Endothelial cell of umbilical vein (primary cell): ENCODE data around the gene JPH3. TPM values are rescaled to one million over a fixed set of nuclear protein-coding genes. Genes with fewer than 3 reads are reported as not detected.
"Not testable (repeated sequence)": the region's sequence is repeated elsewhere in the genome, so short reads cannot be mapped to it uniquely, and the experiment has no call there.

Source experiments
- BruUV-seq: library from RNA; stranded (reverse); fragments of 400-500 nt; replicated peaks from 2 replicates; lab custom pipeline; 2021; lab: Mats Ljungman, UMichigan
- CTCF ChIA-PET: fragments of 300-600, 350-600 bp; sonication (Branson Sonifier 250); formaldehyde crosslinking; loops from one replicate; lab custom pipeline; 2021; ENCODE audit warnings: antibody characterized with exemption, inconsistent platforms; lab: Charles Lee
- POLR2A ChIA-PET: fragments of 300-600, 350-600 bp; sonication (Branson Sonifier 250); formaldehyde crosslinking; loops from one replicate; lab custom pipeline; 2021; ENCODE audit warnings: antibody characterized with exemption, inconsistent platforms; lab: Charles Lee
- DNase-seq: peaks from one replicate; pipeline ENCODE4 v3.0.0-alpha.2; 2011; ENCODE audit warnings: low read depth, low spot score
- FAIRE-seq: peaks from 2 replicates; lab custom pipeline; 2011; peaks lifted over from hg19 to GRCh38; lab: Jason Lieb, UNC
- H2AFZ ChIP-seq: 2 replicates; pipeline ENCODE4 v1.6.0; 2012; ENCODE audit warnings: low read depth, low read length, control low read depth, inconsistent platforms
- H3K27ac ChIP-seq: 2 replicates; pipeline ENCODE4 v1.5.1; 2011; ENCODE audit warnings: low read depth, mild to moderate bottlenecking, control low read depth, low read length, moderate library complexity; ENCODE audit not compliant: insufficient read depth
- H3K27me3 ChIP-seq, 2 experiments: 2 replicates each; pipeline versions ENCODE4 v1.6.0 to v1.6.1; 2011; ENCODE audit warnings: low read length in 2 of 2, mixed read lengths in 1 of 2; ENCODE audit not compliant: control insufficient read depth in 2 of 2, insufficient read depth in 2 of 2
- H3K36me3 ChIP-seq, 2 experiments: 2 replicates in 1 of 2; 3 replicates in 1 of 2; pipeline ENCODE4 v1.5.1; 2011; ENCODE audit warnings: low read length in 2 of 2, mild to moderate bottlenecking in 1 of 2, moderate library complexity in 1 of 2; ENCODE audit not compliant: control insufficient read depth in 2 of 2, insufficient read depth in 2 of 2; ENCODE audit errors: extremely low read depth in 1 of 2
- H3K4me1 ChIP-seq: 3 replicates; pipeline ENCODE4 v1.5.1; 2011; ENCODE audit warnings: mild to moderate bottlenecking, low read length; ENCODE audit not compliant: control insufficient read depth, insufficient read depth; ENCODE audit errors: extremely low read depth
- H3K4me2 ChIP-seq: 2 replicates; pipeline ENCODE4 v1.6.1; 2011; ENCODE audit warnings: low read length, control low read depth, mixed read lengths; ENCODE audit not compliant: insufficient read depth
- H3K4me3 ChIP-seq, 3 experiments: fragments of 200-600 bp in 1 of 3; sonication (generic), shearing (Covaris generic) in 1 of 3; replicated peaks in 1 of 3; 2 replicates each; pipeline ENCODE4 v1.5.1; 2011 to 2016; ENCODE audit warnings: control low read depth in 3 of 3, low read length in 3 of 3, mild to moderate bottlenecking in 2 of 3, inconsistent platforms in 1 of 3, low read depth in 1 of 3, moderate library complexity in 1 of 3; ENCODE audit not compliant: insufficient read depth in 1 of 3
- H3K79me2 ChIP-seq: 2 replicates; pipeline ENCODE4 v1.6.0; 2012; ENCODE audit warnings: low read length, inconsistent platforms; ENCODE audit not compliant: control insufficient read depth, insufficient read depth
- H3K9ac ChIP-seq: replicated peaks from 2 replicates; pipeline ENCODE3; 2011; ENCODE audit warnings: low read length, control low read depth; ENCODE audit not compliant: insufficient read depth; ENCODE audit errors: extremely low read depth
- H3K9me1 ChIP-seq: replicated peaks from 3 replicates; pipeline ENCODE4 v1.6.0; 2011; ENCODE audit warnings: mild to moderate bottlenecking, low read length; ENCODE audit not compliant: control insufficient read depth, insufficient read depth; ENCODE audit errors: extremely low read depth
- H3K9me3 ChIP-seq: replicated peaks from 2 replicates; pipeline ENCODE4 v1.5.1; 2012; ENCODE audit warnings: low read length, inconsistent platforms; ENCODE audit not compliant: control insufficient read depth, insufficient read depth
- H4K20me1 ChIP-seq: replicated peaks from 2 replicates; pipeline ENCODE3; 2011; ENCODE audit warnings: mild to moderate bottlenecking, low read length; ENCODE audit not compliant: control insufficient read depth, insufficient read depth; ENCODE audit errors: extremely low read depth
- EZH2 ChIP-seq: IDR thresholded peaks from 2 replicates; pipeline ENCODE4 v1.6.1; 2012; ENCODE audit warnings: borderline replicate concordance, low read depth, mild to moderate bottlenecking, moderate library complexity, low read length, inconsistent platforms; ENCODE audit not compliant: severe bottlenecking
- FOS ChIP-seq: IDR thresholded peaks from 2 replicates; pipeline ENCODE4 v1.6.1; 2011; ENCODE audit warnings: mild to moderate bottlenecking, low read length, moderate library complexity, borderline replicate concordance; ENCODE audit not compliant: insufficient read depth
- MYC ChIP-seq: IDR thresholded peaks from one replicate; pipeline ENCODE4 v1.6.1; 2011; ENCODE audit warnings: mild to moderate bottlenecking, low read depth, low read length
- dilution Hi-C: fragments of 300-500 bp; cut with MboI; formaldehyde crosslinking; loops from one replicate; pipeline ENCODE4 v1.15.0; 2019; ENCODE audit warnings: low sequenced_read_pairs; ENCODE audit not compliant: extremely low pct_ligation_motif_present
- intact Hi-C: fragments of 100-400 bp; cut with micrococcal nuclease; formaldehyde crosslinking; loops from one replicate; pipeline ENCODE4 v1.10.0; 2022
- polyA plus RNA-seq, 4 experiments: library from polyadenylated mRNA; depleted of rRNA in 3 of 4; stranded (reverse) in 3 of 4; unstranded in 1 of 4; fragments of >200 nt; gene quantifications; 2 replicates each; pipeline versions ENCODE4 v1.2.1 to v1.2.3, GENCODE V29; 2011 to 2012; ENCODE audit warnings: missing spikeins in 1 of 4
- total RNA-seq: library from RNA; stranded (reverse); gene quantifications from 2 replicates; pipeline ENCODE4 v1.2.3, GENCODE V29; 2021
- TF ChIP-seq, protein P1 (sequence below): IDR thresholded peaks from 2 replicates; pipeline ENCODE4 v1.6.1; 2011; ENCODE audit not compliant: insufficient read depth, insufficient read length
- TF ChIP-seq, protein P2 (sequence below), 2 donors: IDR thresholded peaks; 1 replicate in 1 of 2; 2 replicates in 1 of 2; pipeline ENCODE4 v1.5.1; 2011; ENCODE audit warnings: low read length in 2 of 2, mild to moderate bottlenecking in 2 of 2, moderate library complexity in 2 of 2, control low read depth in 1 of 2, inconsistent platforms in 1 of 2, low read depth in 1 of 2; ENCODE audit not compliant: insufficient read depth in 1 of 2; ENCODE audit errors: extremely low read depth in 1 of 2

Gene JPH3
- total and polyA plus RNA-seq, 2 donors (not counting 3 experiments of a cell fraction or from before 2014, with no cell fraction given): 0.22 to 0.30 TPM

DNA sequence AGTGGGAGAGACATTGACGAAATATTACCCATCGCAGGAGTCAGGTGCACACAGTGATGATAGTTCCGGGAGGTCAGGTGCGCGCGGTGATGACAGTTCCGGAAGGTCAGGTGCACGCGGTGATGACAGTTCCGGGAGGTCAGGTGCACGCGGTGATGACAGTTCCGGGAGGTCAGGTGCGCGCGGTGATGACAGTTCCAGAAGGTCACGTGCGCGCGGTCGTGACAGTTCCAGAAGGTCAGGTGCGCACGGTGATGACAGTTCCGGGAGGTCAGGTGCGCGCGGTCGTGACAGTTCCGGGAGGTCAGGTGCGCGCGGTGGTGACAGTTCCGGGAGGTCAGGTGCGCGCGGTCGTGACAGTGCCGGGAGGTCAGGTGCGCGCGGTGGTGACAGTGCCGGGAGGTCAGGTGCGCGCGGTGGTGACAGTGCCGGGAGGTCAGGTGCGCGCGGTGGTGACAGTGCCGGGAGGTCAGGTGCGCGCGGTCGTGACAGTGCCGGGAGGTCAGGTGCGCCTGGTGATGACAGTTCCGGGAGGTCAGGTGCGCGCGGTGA lies 78.8 kb downstream of the JPH3 start:
- H3K9ac ChIP-seq, H3K4me1 ChIP-seq, H3K27ac ChIP-seq, H2AFZ ChIP-seq, H4K20me1 ChIP-seq, H3K79me2 ChIP-seq, POLR2A ChIA-PET, BruUV-seq, H3K9me1 ChIP-seq, H3K27me3 ChIP-seq, H3K36me3 ChIP-seq, H3K4me2 ChIP-seq, dilution Hi-C loops, H3K9me3 ChIP-seq, intact Hi-C loops, FAIRE-seq, DNase-seq, H3K4me3 ChIP-seq: not testable (repeated sequence)
- CTCF ChIA-PET: interaction anchor here (0.7 to 1.0 kb wide), 3 partner anchors 10 to 38 kb away, joined by 4 to 6 read pairs (median 5); no protein-coding TSS in a partner anchor

DNA sequence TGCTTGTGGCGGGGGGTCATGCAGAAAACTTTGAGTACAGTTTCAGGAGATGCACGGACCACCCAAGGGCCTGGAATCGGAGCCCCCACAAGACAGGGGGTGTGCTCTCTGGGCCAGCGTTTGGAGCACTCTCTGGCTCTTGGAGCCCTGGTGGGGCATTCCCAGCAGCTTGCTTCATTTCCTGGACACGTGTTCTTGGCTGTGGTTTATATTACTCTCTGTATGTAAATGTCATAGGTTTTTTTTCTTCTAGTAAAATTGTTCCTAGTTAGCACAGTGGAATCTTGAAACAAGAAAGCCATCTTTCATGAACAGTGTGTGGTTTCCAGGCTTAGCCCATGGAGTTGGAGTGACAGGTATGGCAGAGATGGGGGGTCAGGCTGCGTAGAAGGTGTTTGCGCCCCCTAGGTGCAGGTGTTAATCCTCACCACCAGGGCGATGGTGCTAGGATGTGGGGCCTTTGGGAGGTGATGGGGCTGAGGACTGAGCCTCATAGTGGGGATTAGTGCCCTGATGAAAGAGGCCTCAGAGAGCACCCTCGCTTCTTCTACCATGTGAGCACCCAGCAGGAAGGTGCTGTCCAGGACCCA lies 79.8 kb downstream of the JPH3 start:
- no peaks in the 10 kb centered on the region for H3K79me2 ChIP-seq
- H4K20me1 ChIP-seq: no peaks in the 10 kb centered on the region
- POLR2A ChIA-PET: no interaction called here
- no TSS peak for BruUV-seq
- H3K4me1 ChIP-seq: no peaks in the 10 kb centered on the region
- intact Hi-C loops: no loop called here
- H3K9me3 ChIP-seq: no peaks in the 10 kb centered on the region
- H3K27ac ChIP-seq: no peak overlapping the region
- no peaks in the 10 kb centered on the region for H3K36me3 ChIP-seq
- H3K9ac ChIP-seq: no peak overlapping the region
- TF ChIP-seq, protein P1, sequence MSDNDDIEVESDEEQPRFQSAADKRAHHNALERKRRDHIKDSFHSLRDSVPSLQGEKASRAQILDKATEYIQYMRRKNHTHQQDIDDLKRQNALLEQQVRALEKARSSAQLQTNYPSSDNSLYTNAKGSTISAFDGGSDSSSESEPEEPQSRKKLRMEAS: peak; percentile 53
- TF ChIP-seq FOS (no peak), EZH2 (no peak), MYC (no peak)
- TF ChIP-seq, protein P2, sequence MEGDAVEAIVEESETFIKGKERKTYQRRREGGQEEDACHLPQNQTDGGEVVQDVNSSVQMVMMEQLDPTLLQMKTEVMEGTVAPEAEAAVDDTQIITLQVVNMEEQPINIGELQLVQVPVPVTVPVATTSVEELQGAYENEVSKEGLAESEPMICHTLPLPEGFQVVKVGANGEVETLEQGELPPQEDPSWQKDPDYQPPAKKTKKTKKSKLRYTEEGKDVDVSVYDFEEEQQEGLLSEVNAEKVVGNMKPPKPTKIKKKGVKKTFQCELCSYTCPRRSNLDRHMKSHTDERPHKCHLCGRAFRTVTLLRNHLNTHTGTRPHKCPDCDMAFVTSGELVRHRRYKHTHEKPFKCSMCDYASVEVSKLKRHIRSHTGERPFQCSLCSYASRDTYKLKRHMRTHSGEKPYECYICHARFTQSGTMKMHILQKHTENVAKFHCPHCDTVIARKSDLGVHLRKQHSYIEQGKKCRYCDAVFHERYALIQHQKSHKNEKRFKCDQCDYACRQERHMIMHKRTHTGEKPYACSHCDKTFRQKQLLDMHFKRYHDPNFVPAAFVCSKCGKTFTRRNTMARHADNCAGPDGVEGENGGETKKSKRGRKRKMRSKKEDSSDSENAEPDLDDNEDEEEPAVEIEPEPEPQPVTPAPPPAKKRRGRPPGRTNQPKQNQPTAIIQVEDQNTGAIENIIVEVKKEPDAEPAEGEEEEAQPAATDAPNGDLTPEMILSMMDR (IDR thresholded peaks at IDR 0.05; ENCODE audit: extremely low read depth in 1 of 2, insufficient read depth in 1 of 2, low read depth in 1 of 2, low read length in 2 of 2): peak; percentile 43 to 65
- no peaks in the 10 kb centered on the region for H3K9me1 ChIP-seq
- no peaks in the 10 kb centered on the region for H3K27me3 ChIP-seq
- dilution Hi-C loops: no loop called here
- H3K4me2 ChIP-seq: no peak overlapping the region
- H3K4me3 ChIP-seq: no peak overlapping the region
- no peak overlapping the region for H2AFZ ChIP-seq
- FAIRE-seq (peak; percentile 80), DNase-seq (peak; percentile 63)
- CTCF ChIA-PET: interaction anchor here (0.6 to 1.5 kb wide), 11 partner anchors 9 to 183 kb away, joined by 3 to 9 read pairs (median 4); no protein-coding TSS in a partner anchor
